SH-SY5Y (cell line): ENCODE results near the gene BIRC2.

Experiments used
- GATA2 ChIP-seq: IDR thresholded peaks from 2 replicates; pipeline ENCODE4 v1.6.1; 2011; ENCODE audit warnings: mild to moderate bottlenecking, low read depth, low read length
- GATA3 ChIP-seq: IDR thresholded peaks from 2 replicates; pipeline ENCODE4 v1.6.1; 2011; ENCODE audit warnings: low read depth, mild to moderate bottlenecking, low read length, moderate library complexity

Gene BIRC2

DNA sequence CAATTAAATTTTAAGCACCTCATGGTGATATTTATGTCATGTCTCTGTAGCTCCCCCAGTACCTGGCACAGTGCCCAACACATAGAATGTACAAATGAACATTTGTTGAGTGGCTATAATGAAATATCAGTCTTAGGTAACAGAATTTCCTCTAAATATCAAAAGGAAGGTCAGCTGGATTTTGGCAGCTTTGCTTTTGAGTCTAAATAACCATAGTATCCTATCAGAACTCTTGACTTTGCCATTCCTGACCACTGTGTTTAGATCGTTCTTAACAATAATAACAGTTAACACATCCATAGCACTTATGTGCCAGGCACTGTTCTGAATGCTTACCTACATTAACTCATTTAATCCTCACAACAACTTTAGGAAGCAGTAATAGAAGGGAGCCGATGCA, 79.0 kb downstream of the BIRC2 start:
- TF ChIP-seq GATA3 (no peak), GATA2 (no peak)

GRCh38 chr11:102426570-102426969, 79.6 kb downstream of the BIRC2 start:
- TF ChIP-seq GATA2, result no peak
- TF ChIP-seq GATA3, result no peak

DNA sequence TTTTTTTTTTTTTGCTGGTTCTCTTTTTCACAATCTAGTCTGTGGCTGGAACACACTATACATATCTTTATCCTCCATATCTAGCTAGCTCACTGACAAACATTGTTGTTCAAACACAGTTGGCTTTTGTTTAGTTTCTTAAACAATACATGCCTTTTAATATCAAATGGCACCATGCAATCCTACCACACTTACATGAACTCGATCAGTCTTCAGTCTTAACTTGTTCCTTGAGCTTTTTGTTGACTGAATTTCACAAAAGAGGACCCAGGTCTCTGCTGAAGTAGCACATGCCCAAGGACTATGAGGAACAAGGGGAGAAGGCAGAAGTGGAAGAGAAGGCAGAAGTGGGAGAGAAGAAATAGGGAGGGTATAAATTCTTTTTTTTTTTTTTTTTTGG, 80.1 kb downstream of the BIRC2 start:
- no peak for TF ChIP-seq GATA2
